Measurements from ENCODE around the gene RBFOX2.

DNA sequence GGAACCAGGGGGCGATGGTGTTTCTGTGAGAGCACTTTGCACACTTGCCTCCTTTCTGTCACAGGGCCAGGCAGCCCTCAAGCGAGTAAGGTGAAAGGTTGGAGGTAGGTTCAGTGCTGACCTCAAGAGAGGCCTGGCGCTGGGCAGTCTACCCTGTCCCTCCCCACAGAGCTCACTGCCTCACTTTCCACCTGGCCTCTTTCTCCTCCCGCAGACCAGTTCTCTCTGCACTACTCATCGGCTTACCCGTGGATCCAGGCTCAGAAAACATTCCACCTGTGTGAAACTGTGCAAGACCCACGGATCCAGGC is 294.2 kb downstream of the RBFOX2 start:
- TF ChIP-seq, protein P1, sequence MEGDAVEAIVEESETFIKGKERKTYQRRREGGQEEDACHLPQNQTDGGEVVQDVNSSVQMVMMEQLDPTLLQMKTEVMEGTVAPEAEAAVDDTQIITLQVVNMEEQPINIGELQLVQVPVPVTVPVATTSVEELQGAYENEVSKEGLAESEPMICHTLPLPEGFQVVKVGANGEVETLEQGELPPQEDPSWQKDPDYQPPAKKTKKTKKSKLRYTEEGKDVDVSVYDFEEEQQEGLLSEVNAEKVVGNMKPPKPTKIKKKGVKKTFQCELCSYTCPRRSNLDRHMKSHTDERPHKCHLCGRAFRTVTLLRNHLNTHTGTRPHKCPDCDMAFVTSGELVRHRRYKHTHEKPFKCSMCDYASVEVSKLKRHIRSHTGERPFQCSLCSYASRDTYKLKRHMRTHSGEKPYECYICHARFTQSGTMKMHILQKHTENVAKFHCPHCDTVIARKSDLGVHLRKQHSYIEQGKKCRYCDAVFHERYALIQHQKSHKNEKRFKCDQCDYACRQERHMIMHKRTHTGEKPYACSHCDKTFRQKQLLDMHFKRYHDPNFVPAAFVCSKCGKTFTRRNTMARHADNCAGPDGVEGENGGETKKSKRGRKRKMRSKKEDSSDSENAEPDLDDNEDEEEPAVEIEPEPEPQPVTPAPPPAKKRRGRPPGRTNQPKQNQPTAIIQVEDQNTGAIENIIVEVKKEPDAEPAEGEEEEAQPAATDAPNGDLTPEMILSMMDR (IDR thresholded peaks at IDR 0.05; ENCODE audit: extremely low read depth in 1 of 2, insufficient read depth in 1 of 2, low read depth in 1 of 2, low read length in 2 of 2) = no peak
- TF ChIP-seq POLR2A (IDR thresholded peaks at IDR 0.05; ENCODE audit: low read depth, low read length) (no peak), POLR2AphosphoS5 (IDR thresholded peaks at IDR 0.05; ENCODE audit: insufficient read depth, low read depth, low read length) (no peak)
